Panc1 (cell line): Measurements from ENCODE around the gene CHMP6.

Source experiments
- POLR2AphosphoS5 ChIP-seq: IDR thresholded peaks from 2 replicates; pipeline ENCODE4 v1.6.1; 2012; ENCODE audit warnings: mild to moderate bottlenecking, low read depth, low read length, moderate library complexity
- TCF7L2 ChIP-seq: IDR thresholded peaks from 2 replicates; pipeline ENCODE4 v1.6.1; 2011; ENCODE audit warnings: mild to moderate bottlenecking, low read depth, low read length, inconsistent platforms
- TF ChIP-seq, protein P1 (sequence below): fragments of 450-650 bp; IDR thresholded peaks from 2 replicates; pipeline ENCODE4 v1.5.1; 2017; ENCODE audit warnings: mild to moderate bottlenecking

DNA sequence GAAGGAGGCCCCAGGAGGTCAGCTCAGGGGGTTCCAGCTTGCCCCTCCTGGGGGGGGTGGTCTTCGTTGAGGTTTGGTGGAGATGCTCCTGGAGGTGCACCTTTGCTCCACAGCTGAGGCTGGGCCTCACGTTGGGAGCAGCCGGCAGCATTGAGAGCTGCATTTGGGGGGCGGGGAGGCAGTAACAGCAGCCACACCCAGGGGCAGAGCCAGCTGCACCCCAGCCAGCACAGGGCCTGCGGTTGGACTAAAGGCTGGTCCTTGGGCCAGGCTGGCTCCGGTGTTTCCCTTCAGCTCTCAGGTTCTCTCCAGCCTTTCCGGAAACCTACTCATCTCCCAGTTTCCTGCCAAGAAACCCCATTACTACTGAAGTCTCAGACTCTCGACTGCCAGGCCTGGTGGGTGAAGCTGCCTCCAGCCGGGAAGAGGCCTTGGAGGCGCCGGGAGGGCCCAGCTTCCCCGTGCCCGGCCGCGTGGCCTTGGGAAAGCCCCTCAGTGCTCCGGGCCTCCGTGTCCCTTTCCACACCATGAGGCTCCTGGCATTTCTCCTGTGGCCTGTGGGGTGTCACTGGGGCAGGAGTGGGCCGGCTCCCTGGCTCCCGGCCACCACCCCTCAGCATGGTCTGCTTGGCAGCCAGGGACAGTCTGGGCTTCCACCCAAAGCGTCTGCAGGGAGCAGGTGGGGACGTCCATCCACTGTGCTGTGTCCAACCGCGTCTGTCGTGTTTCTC lies 29.3 kb downstream of the CHMP6 start:
- TF ChIP-seq, protein P1, sequence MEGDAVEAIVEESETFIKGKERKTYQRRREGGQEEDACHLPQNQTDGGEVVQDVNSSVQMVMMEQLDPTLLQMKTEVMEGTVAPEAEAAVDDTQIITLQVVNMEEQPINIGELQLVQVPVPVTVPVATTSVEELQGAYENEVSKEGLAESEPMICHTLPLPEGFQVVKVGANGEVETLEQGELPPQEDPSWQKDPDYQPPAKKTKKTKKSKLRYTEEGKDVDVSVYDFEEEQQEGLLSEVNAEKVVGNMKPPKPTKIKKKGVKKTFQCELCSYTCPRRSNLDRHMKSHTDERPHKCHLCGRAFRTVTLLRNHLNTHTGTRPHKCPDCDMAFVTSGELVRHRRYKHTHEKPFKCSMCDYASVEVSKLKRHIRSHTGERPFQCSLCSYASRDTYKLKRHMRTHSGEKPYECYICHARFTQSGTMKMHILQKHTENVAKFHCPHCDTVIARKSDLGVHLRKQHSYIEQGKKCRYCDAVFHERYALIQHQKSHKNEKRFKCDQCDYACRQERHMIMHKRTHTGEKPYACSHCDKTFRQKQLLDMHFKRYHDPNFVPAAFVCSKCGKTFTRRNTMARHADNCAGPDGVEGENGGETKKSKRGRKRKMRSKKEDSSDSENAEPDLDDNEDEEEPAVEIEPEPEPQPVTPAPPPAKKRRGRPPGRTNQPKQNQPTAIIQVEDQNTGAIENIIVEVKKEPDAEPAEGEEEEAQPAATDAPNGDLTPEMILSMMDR = no peak
- TF ChIP-seq POLR2AphosphoS5 (no peak), TCF7L2 (no peak)
